Measurements from ENCODE around the gene SP8.

- TF ChIP-seq TOX (CRISPR knock-in tag; IDR thresholded peaks at IDR 0.05; ENCODE audit: borderline replicate concordance) (no peak), ISL1 (CRISPR knock-in tag; IDR thresholded peaks at IDR 0.05) (no peak), SNAI2 (CRISPR knock-in tag; IDR thresholded peaks at IDR 0.05) (no peak), PATZ1 (CRISPR knock-in tag; IDR thresholded peaks at IDR 0.05; ENCODE audit: borderline replicate concordance) (no peak)
Measured at GRCh38 chr7:20737840-20738448, 48.7 kb downstream of the SP8 start.
